Keratinocyte (primary cell): ENCODE data around the gene NPM1.

Experiments
- EZH2 ChIP-seq: IDR thresholded peaks from one replicate; pipeline ENCODE4 v1.6.1; 2012; ENCODE audit warnings: inconsistent platforms, mild to moderate bottlenecking, low read length, moderate library complexity
- TF ChIP-seq, protein P1 (sequence below), 3 experiments: IDR thresholded peaks in 1 of 3; conservative IDR thresholded peaks in 1 of 3; optimal IDR thresholded peaks in 1 of 3; 2 replicates in 2 of 3; 3 replicates in 1 of 3; pipeline versions ENCODE3 to v1.5.1; 2011; ENCODE audit warnings: low read length in 3 of 3, mild to moderate bottlenecking in 3 of 3, moderate library complexity in 2 of 3, control low read depth in 1 of 3, inconsistent platforms in 1 of 3; ENCODE audit not compliant: insufficient read depth in 2 of 3; ENCODE audit errors: extremely low read depth in 1 of 3

DNA sequence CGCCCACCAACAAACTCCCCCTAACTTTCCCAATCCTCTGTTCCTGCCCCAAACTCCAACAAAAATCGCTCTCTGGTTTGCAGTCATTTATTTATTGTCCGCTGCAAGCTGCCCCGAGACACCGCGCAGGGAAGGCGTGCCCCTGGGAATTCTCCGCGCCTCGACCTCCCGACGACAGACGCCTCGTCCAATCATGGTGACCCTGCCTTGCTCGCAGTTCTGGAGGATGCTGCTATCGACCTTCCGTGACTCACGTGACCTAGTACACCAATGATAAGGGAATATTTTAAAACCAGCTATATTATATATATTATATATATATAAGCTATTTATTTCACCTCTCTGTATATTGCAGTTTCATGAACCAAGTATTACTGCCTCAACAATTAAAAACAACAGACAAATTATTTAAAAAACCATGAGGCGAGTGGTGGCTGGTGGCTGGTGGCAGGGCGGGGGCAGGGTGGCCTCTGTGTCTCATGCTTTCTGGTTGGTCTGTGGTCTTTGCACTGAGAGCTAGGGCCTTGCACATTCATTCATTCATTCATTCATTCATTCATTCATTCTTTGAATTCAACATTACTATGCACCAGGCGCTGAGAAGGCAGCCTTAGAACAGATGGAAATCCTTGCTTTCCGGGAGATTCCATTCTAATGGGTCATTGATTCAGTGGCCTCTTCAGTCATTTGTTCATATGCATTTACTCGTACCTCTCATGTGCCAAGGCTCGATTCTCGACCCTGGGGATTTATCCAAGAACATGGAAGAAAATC lies 69.7 kb downstream of the NPM1 start:
- TF ChIP-seq, protein P1, sequence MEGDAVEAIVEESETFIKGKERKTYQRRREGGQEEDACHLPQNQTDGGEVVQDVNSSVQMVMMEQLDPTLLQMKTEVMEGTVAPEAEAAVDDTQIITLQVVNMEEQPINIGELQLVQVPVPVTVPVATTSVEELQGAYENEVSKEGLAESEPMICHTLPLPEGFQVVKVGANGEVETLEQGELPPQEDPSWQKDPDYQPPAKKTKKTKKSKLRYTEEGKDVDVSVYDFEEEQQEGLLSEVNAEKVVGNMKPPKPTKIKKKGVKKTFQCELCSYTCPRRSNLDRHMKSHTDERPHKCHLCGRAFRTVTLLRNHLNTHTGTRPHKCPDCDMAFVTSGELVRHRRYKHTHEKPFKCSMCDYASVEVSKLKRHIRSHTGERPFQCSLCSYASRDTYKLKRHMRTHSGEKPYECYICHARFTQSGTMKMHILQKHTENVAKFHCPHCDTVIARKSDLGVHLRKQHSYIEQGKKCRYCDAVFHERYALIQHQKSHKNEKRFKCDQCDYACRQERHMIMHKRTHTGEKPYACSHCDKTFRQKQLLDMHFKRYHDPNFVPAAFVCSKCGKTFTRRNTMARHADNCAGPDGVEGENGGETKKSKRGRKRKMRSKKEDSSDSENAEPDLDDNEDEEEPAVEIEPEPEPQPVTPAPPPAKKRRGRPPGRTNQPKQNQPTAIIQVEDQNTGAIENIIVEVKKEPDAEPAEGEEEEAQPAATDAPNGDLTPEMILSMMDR (optimal IDR thresholded peaks at IDR 0.05 in 1 of 3, IDR thresholded peaks at IDR 0.05 in 1 of 3, conservative IDR thresholded peaks at IDR 0.05 in 1 of 3; ENCODE audit: extremely low read depth in 1 of 3, insufficient read depth in 2 of 3, low read length in 3 of 3) = no peak
- TF ChIP-seq EZH2 = no peak
